ENCODE measurements around the gene ARMC9. TPM values are rescaled to one million over a fixed set of nuclear protein-coding genes. Genes with fewer than 3 reads are reported as not detected.

The ARMC9 gene
- total RNA-seq, 2 donors from 2014 or later = 6.9 to 10.1 TPM

DNA sequence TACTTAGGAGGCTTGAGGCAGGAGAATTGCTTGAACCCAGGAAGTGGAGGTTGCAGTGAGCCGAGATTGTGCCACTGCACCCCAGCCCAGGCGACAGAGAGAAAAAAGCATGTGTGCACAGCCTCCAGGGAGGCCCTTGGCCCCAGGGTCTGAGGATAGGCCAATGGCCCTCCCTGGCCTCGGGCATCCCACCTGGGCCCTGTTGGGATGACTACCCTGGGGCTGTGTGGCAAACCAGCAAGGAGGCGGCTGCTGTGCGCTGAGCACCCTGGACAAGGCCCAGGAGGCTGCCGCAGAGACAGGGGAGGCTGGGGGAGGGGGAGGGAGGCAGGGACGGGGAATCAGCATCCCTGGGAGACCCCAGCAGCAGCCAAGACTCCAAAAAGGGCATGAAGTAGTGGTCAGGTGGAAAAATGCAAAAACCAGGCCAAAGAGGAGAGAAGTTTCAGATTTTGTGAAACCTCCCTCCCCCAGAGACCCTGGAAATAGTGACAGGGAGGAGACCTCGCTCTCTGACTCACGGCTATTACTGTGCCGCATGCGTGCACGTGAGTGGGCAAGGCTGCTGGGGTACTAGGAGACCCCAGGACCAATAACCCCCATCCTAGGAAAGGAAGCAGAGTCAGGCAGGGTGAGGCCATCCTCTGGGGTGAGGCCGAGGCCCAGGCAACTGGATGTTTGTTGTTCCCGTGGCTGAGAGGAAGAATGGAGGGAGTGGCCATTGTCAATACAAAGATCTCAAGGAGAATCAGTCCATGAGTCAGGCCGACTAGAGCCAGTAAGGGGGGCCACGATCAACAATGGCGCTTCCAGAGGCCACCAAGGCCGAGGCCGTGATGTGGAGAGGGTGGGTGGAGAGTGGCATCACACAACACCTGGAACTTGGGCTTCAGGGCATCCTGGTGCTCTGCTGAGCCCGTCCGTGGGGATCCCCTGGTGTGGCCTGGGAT lies 181.1 kb downstream of the ARMC9 start:
- DNase-seq (no peak), ATAC-seq (no peak)
- Histone ChIP-seq H3K9me3 (no peaks in the 10 kb centered on the region), H3K27me3 (no peaks in the 10 kb centered on the region), H3K27ac (no peak overlapping the region), H3K36me3 (replicated peaks in 1 of 2; ENCODE audit: insufficient read depth in 1 of 2, low read depth in 2 of 2) (no peaks in the 10 kb centered on the region), H3K4me1 (peaks cover 5% of the 10 kb centered on the region), H3K4me3 (no peak overlapping the region)
- intact Hi-C loops (cut with DNase I) = no loop called here
- TF ChIP-seq POLR2A (IDR thresholded peaks at IDR 0.05) = no peak
- TF ChIP-seq, protein P1, sequence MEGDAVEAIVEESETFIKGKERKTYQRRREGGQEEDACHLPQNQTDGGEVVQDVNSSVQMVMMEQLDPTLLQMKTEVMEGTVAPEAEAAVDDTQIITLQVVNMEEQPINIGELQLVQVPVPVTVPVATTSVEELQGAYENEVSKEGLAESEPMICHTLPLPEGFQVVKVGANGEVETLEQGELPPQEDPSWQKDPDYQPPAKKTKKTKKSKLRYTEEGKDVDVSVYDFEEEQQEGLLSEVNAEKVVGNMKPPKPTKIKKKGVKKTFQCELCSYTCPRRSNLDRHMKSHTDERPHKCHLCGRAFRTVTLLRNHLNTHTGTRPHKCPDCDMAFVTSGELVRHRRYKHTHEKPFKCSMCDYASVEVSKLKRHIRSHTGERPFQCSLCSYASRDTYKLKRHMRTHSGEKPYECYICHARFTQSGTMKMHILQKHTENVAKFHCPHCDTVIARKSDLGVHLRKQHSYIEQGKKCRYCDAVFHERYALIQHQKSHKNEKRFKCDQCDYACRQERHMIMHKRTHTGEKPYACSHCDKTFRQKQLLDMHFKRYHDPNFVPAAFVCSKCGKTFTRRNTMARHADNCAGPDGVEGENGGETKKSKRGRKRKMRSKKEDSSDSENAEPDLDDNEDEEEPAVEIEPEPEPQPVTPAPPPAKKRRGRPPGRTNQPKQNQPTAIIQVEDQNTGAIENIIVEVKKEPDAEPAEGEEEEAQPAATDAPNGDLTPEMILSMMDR (IDR thresholded peaks at IDR 0.05) = no peak
- WGBS, 2 donors = 87 to 95% methylated on average over 15 to 16 of the region's 21 CpGs

DNA sequence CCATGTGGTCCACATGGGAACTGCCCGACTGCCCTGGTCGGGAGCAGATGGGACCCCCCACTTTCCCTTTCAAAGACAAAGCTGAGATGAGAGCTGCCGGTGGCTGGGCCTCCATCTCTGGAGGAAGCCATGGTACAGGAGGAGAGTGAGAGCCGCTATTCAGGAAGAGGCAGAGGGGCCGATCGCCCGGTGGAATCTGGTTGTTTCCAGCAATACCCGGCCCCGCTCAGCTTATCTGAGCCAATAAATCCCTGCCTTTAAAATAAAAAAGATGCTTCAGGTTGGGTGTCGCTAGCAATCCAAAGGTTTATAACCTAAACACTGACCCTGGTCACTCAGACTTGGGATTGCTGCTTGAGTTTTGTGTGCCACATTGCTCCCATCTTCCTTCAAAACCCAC lies 181.9 kb downstream of the ARMC9 start:
- WGBS, 2 donors = 95 to 96% methylated on average over 8 of the region's 10 CpGs
- DNase-seq = no peak
- intact Hi-C loops (cut with DNase I) = no loop called here
- ATAC-seq = no peak
- H3K27me3 ChIP-seq = no peaks in the 10 kb centered on the region
- no peaks in the 10 kb centered on the region for H3K36me3 ChIP-seq (replicated peaks in 1 of 2; ENCODE audit: insufficient read depth in 1 of 2, low read depth in 2 of 2)
- H3K9me3 ChIP-seq = no peaks in the 10 kb centered on the region
- H3K4me3 ChIP-seq = no peak overlapping the region
- no peak for TF ChIP-seq POLR2A (IDR thresholded peaks at IDR 0.05)
- TF ChIP-seq, protein P1 (IDR thresholded peaks at IDR 0.05) = no peak
- no peak overlapping the region for H3K27ac ChIP-seq
- peaks cover 5% of the 10 kb centered on the region for H3K4me1 ChIP-seq

DNA sequence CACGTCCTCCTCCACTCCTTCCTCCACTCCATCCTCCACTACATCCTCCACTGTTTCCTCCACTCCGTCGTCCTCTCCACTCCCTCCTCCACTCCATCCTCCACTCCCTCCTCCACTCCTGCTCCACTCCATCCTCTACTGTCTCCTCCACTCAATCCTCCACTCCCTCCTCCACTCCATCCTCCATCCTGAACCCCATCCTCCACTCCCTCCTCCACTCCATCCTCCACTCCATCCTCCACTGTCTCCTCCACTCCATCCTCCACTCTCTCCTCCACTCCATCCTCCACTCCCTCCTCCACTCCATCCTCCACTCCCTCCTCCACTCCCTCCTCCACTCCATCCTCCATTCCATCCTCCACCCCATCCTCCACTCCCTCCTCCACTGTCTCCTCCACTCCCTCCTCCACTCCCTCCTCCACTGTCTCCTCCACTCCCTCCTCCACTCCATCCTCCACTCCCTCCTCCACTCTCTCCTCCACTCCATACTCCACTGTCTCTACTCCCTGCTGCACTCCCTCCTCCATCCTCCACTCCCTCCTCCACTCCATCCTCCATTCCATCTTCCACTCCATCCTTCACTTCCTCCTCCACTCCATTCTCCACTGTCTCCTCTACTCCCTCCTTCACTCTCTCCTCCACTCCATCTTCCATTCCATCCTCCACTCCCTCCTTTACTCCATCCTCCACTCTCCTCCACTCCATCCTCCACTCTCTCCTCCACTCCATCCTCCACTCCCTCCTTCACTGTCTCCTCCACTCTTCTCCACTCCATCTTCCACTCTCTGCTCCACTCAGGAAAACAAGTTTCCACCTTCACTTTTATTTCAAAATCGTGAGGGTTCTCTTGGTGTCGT lies 182.8 kb downstream of the ARMC9 start:
- peaks cover 5% of the 10 kb centered on the region for H3K4me1 ChIP-seq
- no peak for TF ChIP-seq POLR2A (IDR thresholded peaks at IDR 0.05)
- TF ChIP-seq, protein P1 (IDR thresholded peaks at IDR 0.05) = no peak
- DNase-seq = no peak
- 83 to 87% methylated on average over 5 of the region's 5 CpGs for WGBS, 2 donors
- no peak overlapping the region for H3K27ac ChIP-seq
- no peaks in the 10 kb centered on the region for H3K36me3 ChIP-seq (replicated peaks in 1 of 2; ENCODE audit: insufficient read depth in 1 of 2, low read depth in 2 of 2)
- no peaks in the 10 kb centered on the region for H3K27me3 ChIP-seq
- ATAC-seq = no peak
- H3K9me3 ChIP-seq = no peaks in the 10 kb centered on the region
- H3K4me3 ChIP-seq = no peak overlapping the region
- intact Hi-C loops (cut with DNase I) = no loop called here

DNA sequence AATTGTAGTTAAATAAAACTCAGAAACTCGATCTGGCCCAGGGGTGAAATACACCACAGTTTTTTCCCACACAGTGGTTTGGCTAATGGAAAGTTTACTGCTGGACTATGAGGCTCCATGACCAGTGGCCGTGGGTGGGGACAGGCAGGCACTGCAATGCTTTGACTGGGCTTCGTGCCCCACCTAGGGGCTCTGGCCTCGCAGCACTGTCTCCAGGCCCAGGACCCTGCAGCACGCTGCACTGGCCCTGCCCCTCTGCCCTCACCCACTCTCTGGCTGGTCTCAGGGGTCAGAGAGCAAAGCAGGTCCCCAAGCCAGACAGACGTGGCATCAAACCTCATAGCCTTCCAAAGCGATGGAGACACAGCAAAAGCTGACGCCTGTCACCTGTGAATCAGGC lies 183.7 kb downstream of the ARMC9 start:
- Histone ChIP-seq H3K4me1 (peaks cover 5% of the 10 kb centered on the region), H3K27ac (no peak overlapping the region), H3K9me3 (no peaks in the 10 kb centered on the region), H3K27me3 (no peaks in the 10 kb centered on the region), H3K4me3 (no peak overlapping the region), H3K36me3 (replicated peaks in 1 of 2; ENCODE audit: insufficient read depth in 1 of 2, low read depth in 2 of 2) (no peaks in the 10 kb centered on the region)
- ATAC-seq = no peak
- no peak for TF ChIP-seq POLR2A (IDR thresholded peaks at IDR 0.05)
- TF ChIP-seq, protein P1 (IDR thresholded peaks at IDR 0.05) = no peak
- intact Hi-C loops (cut with DNase I) = no loop called here
- DNase-seq = no peak
- WGBS, 2 donors = 82 to 86% methylated on average over 4 to 8 of the region's 8 CpGs

All from body of pancreas (tissue), 4 donors.